ENCODE data around the gene GRM4.

Gene GRM4

DNA sequence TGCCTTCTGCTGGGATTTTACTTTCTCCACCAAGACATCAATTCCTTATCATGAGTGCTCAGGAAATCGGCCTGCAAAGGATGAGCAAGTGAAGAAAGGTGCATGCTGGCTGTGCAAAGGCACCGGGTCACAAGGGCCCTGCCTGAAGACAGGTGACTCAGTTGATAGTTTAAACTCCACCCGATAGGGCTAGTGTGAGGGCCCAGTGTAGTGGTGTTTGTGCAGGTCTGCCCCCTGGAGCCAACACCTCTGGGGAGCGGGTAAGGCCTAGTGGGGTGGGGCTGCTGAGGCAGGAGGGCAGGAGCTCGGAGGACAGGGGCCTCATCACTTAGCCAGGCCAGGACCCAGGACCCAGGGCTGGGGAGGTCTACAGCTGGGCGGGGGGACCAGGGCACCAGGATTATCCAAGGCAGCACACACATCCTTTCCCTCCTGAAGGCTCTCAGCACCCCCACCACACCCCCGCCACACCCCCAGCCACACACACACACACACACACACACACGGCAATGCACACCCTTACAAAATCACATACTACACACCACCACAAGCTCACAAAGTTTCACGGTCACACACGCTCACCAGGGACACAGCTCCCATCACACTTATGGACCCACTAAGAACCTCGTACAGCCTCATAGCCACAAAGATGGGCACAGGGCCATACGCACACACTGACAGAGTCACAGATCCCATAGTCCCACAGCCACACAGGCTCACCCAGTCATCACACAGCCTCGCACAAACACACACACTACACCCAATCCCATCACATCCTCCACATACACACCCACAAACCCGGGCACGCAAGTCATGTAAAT, 75.4 kb downstream of the GRM4 start:
- Histone ChIP-seq H3K4me3 (ENCODE audit: low read length, poor library complexity, severe bottlenecking) (no peak overlapping the region), H4K20me1 (ENCODE audit: insufficient read depth, low read length, poor library complexity, severe bottlenecking) (no peaks in the 10 kb centered on the region), H3K9me2 (replicated peaks; ENCODE audit: low read depth, low read length) (no peaks in the 10 kb centered on the region), H3K4me1 (ENCODE audit: insufficient read depth, low read length, poor library complexity, severe bottlenecking) (no peaks in the 10 kb centered on the region), H3K36me3 (ENCODE audit: insufficient read depth, low read length) (no peaks in the 10 kb centered on the region), H3K27me3 (ENCODE audit: insufficient read depth, low read length, poor library complexity, severe bottlenecking) (no peaks in the 10 kb centered on the region), H3K9ac (ENCODE audit: low read depth, low read length, poor library complexity, severe bottlenecking) (no peak overlapping the region), H2AFZ (ENCODE audit: low read length) (no peak overlapping the region), H3K79me2 (ENCODE audit: insufficient read depth, low read length) (no peaks in the 10 kb centered on the region), H3K4me2 (ENCODE audit: low read depth, low read length, poor library complexity, severe bottlenecking) (no peak overlapping the region), H3F3A (ENCODE audit: low read depth) (0 out of 2 replicates have a peak, but pooled peaks cover 2% of the 10 kb centered on the region), H3K9me3 (ENCODE audit: insufficient read depth, low read depth, low read length) (no peaks in the 10 kb centered on the region)
- no peak; the same call in 1 of the 2 replicates for TF ChIP-seq CTCF (conservative IDR thresholded peaks at IDR 0.05; ENCODE audit: low read length)
- no peak for TF ChIP-seq EZH2phosphoT487 (IDR thresholded peaks at IDR 0.05; ENCODE audit: borderline replicate concordance)

DNA sequence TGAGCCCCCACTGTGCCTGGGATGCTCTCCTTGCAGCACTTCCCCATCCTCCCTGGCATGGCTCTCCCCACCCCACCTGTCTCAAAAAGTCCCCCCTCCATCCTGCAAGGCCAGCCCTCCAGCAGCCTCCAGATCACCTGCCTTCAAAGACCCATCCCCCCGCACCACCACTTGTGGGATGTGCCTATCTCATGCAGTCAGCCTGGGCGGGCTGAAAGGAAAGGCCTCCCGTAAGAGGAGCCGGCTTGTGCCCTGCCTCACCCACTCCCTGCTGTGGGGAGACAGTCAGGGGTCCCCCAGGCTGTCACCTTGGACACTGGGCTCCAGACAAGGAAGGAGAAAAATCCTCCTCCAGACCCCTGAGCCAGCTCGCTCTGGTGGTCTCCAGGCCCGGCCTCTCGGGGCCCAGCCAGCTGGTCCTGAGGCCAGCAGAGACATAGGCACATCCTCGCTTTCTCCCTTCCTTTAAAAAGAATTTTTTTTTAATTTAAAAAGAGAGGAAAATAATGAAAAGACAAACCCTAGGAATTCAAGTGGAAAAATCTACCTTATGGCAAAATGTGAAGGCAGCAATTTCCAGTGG, 77.3 kb downstream of the GRM4 start:
- TF ChIP-seq CTCF (conservative IDR thresholded peaks at IDR 0.05; ENCODE audit: low read length) (0 out of 2 replicates have a peak, but pooled peaks have one; percentile 12), EZH2phosphoT487 (IDR thresholded peaks at IDR 0.05; ENCODE audit: borderline replicate concordance) (no peak)
- H3K4me1 ChIP-seq (ENCODE audit: insufficient read depth, low read length, poor library complexity, severe bottlenecking): no peaks in the 10 kb centered on the region

GRCh38 chr6:34067814-34068213, 78.1 kb downstream of the GRM4 start:
- Histone ChIP-seq H3K4me1 (ENCODE audit: insufficient read depth, low read length, poor library complexity, severe bottlenecking) (no peaks in the 10 kb centered on the region), H2AFZ (ENCODE audit: low read length) (no peak overlapping the region), H4K20me1 (ENCODE audit: insufficient read depth, low read length, poor library complexity, severe bottlenecking) (no peaks in the 10 kb centered on the region), H3K9me2 (replicated peaks; ENCODE audit: low read depth, low read length) (no peaks in the 10 kb centered on the region), H3K36me3 (ENCODE audit: insufficient read depth, low read length) (no peaks in the 10 kb centered on the region), H3K27me3 (ENCODE audit: insufficient read depth, low read length, poor library complexity, severe bottlenecking) (no peaks in the 10 kb centered on the region), H3F3A (ENCODE audit: low read depth) (0 out of 2 replicates have a peak, but pooled peaks cover 2% of the 10 kb centered on the region), H3K4me2 (ENCODE audit: low read depth, low read length, poor library complexity, severe bottlenecking) (no peak overlapping the region), H3K9ac (ENCODE audit: low read depth, low read length, poor library complexity, severe bottlenecking) (no peak overlapping the region), H3K4me3 (ENCODE audit: low read length, poor library complexity, severe bottlenecking) (no peak overlapping the region), H3K9me3 (ENCODE audit: insufficient read depth, low read depth, low read length) (no peaks in the 10 kb centered on the region), H3K79me2 (ENCODE audit: insufficient read depth, low read length) (no peaks in the 10 kb centered on the region)
- no peak for TF ChIP-seq EZH2phosphoT487 (IDR thresholded peaks at IDR 0.05; ENCODE audit: borderline replicate concordance)
- 0 out of 2 replicates have a peak, but pooled peaks have one; percentile 26 for TF ChIP-seq CTCF (conservative IDR thresholded peaks at IDR 0.05; ENCODE audit: low read length)

More for the DNA sequence above, 77.3 kb downstream of the GRM4 start:
- no peaks in the 10 kb centered on the region for H4K20me1 ChIP-seq (ENCODE audit: insufficient read depth, low read length, poor library complexity, severe bottlenecking)
- no peaks in the 10 kb centered on the region for H3K9me3 ChIP-seq (ENCODE audit: insufficient read depth, low read depth, low read length)
- no peak overlapping the region for H3K9ac ChIP-seq (ENCODE audit: low read depth, low read length, poor library complexity, severe bottlenecking)
- 0 out of 2 replicates have a peak, but pooled peaks cover 2% of the 10 kb centered on the region for H3F3A ChIP-seq (ENCODE audit: low read depth)
- H2AFZ ChIP-seq (ENCODE audit: low read length): no peak overlapping the region
- H3K4me3 ChIP-seq (ENCODE audit: low read length, poor library complexity, severe bottlenecking): no peak overlapping the region
- H3K4me2 ChIP-seq (ENCODE audit: low read depth, low read length, poor library complexity, severe bottlenecking): no peak overlapping the region
- no peaks in the 10 kb centered on the region for H3K9me2 ChIP-seq (replicated peaks; ENCODE audit: low read depth, low read length)
- H3K36me3 ChIP-seq (ENCODE audit: insufficient read depth, low read length): no peaks in the 10 kb centered on the region
- no peaks in the 10 kb centered on the region for H3K79me2 ChIP-seq (ENCODE audit: insufficient read depth, low read length)
- H3K27me3 ChIP-seq (ENCODE audit: insufficient read depth, low read length, poor library complexity, severe bottlenecking): no peaks in the 10 kb centered on the region
